Measurements from ENCODE around the gene TMEM259. TPM values are rescaled to one million over a fixed set of nuclear protein-coding genes. Genes with fewer than 3 reads are reported as not detected.

The TMEM259 gene
- total and polyA plus RNA-seq, 2 of the 13 experiments (the other 11 are each of a cell fraction or from before 2014, with no cell fraction given): 64.7 to 164 TPM

DNA sequence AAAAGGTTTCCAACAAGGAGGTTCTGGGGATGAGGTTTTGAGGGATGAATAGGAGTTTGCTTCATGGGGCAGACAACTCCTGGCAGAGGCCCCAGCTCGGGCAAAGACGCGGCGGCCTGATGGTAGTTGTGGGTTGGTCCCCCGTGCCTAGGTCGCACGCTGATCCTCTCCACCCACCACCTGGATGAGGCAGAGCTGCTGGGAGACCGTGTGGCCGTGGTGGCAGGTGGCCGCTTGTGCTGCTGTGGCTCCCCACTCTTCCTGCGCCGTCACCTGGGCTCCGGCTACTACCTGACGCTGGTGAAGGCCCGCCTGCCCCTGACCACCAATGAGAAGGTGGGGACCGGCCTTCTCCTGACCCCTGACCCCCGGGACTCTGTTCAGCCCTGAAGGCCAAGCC, 30.9 kb upstream of the TMEM259 start (continued):
- TF ChIP-seq, protein P1, sequence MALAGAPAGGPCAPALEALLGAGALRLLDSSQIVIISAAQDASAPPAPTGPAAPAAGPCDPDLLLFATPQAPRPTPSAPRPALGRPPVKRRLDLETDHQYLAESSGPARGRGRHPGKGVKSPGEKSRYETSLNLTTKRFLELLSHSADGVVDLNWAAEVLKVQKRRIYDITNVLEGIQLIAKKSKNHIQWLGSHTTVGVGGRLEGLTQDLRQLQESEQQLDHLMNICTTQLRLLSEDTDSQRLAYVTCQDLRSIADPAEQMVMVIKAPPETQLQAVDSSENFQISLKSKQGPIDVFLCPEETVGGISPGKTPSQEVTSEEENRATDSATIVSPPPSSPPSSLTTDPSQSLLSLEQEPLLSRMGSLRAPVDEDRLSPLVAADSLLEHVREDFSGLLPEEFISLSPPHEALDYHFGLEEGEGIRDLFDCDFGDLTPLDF (CRISPR knock-in tag; IDR thresholded peaks at IDR 0.05): no peak
- TF ChIP-seq ZBTB3 (CRISPR knock-in tag; IDR thresholded peaks at IDR 0.05; ENCODE audit: borderline replicate concordance, low read depth) (no peak), ZSCAN31 (CRISPR knock-in tag; IDR thresholded peaks at IDR 0.05; ENCODE audit: low read depth) (no peak), GTF2F1 (IDR thresholded peaks at IDR 0.05; ENCODE audit: low read length) (no peak), MEIS1 (CRISPR knock-in tag; IDR thresholded peaks at IDR 0.05; ENCODE audit: borderline replicate concordance) (0 out of 2 replicates have a peak, but pooled peaks have one; percentile 12), ZNF263 (CRISPR knock-in tag; IDR thresholded peaks at IDR 0.05) (peak; percentile 64; the same call in 1 of the 2 replicates), ZNF335 (CRISPR knock-in tag; IDR thresholded peaks at IDR 0.05) (no peak), CCDC6 (CRISPR knock-in tag; IDR thresholded peaks at IDR 0.05) (no peak), RFXANK (CRISPR knock-in tag; IDR thresholded peaks at IDR 0.05) (no peak), NR2F2 (IDR thresholded peaks at IDR 0.05; ENCODE audit: borderline replicate concordance, low read depth) (no peak), ZNF883 (CRISPR knock-in tag; IDR thresholded peaks at IDR 0.05; ENCODE audit: not compliant biosample characterization) (peak; percentile 12), ZNF546 (CRISPR knock-in tag; conservative IDR thresholded peaks at IDR 0.05) (no peak), ZNF816 (CRISPR knock-in tag; IDR thresholded peaks at IDR 0.05; ENCODE audit: borderline replicate concordance) (no peak), ZNF75D (CRISPR knock-in tag; IDR thresholded peaks at IDR 0.05; ENCODE audit: borderline replicate concordance) (no peak), KMT2B (CRISPR knock-in tag; IDR thresholded peaks at IDR 0.05) (no peak), RAD51 (IDR thresholded peaks at IDR 0.05; ENCODE audit: borderline replicate concordance) (no peak), FOXO1 (CRISPR knock-in tag; IDR thresholded peaks at IDR 0.05) (0 out of 2 replicates have a peak, but pooled peaks have one; percentile 2), SSRP1 (CRISPR knock-in tag; IDR thresholded peaks at IDR 0.05) (no peak)
- TF ChIP-seq, protein P2, sequence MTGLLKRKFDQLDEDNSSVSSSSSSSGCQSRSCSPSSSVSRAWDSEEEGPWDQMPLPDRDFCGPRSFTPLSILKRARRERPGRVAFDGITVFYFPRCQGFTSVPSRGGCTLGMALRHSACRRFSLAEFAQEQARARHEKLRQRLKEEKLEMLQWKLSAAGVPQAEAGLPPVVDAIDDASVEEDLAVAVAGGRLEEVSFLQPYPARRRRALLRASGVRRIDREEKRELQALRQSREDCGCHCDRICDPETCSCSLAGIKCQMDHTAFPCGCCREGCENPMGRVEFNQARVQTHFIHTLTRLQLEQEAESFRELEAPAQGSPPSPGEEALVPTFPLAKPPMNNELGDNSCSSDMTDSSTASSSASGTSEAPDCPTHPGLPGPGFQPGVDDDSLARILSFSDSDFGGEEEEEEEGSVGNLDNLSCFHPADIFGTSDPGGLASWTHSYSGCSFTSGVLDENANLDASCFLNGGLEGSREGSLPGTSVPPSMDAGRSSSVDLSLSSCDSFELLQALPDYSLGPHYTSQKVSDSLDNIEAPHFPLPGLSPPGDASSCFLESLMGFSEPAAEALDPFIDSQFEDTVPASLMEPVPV (CRISPR knock-in tag; IDR thresholded peaks at IDR 0.05): no peak
- TF ChIP-seq, protein P3, sequence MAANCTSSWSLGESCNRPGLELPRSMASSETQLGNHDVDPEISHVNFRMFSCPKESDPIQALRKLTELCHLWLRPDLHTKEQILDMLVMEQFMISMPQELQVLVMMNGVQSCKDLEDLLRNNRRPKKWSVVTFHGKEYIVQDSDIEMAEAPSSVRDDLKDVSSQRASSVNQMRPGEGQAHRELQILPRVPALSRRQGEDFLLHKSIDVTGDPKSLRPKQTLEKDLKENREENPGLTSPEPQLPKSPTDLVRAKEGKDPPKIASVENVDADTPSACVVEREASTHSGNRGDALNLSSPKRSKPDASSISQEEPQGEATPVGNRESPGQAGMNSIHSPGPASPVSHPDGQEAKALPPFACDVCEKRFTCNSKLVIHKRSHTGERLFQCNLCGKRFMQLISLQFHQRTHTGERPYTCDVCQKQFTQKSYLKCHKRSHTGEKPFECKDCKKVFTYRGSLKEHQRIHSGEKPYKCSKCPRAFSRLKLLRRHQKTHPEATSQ (CRISPR knock-in tag; IDR thresholded peaks at IDR 0.05; ENCODE audit: borderline replicate concordance): no peak

All from HepG2 (cell line).